Measurements from ENCODE around the gene KIAA0586. TPM values are rescaled to one million over a fixed set of nuclear protein-coding genes. Genes with fewer than 3 reads are reported as not detected.
"Not testable (repeated sequence)": the region's sequence is repeated elsewhere in the genome, so short reads cannot be mapped to it uniquely, and the experiment has no call there.

KIAA0586 gene
- total and polyA plus RNA-seq, 2 donors (not counting 3 experiments of a cell fraction or from before 2014, with no cell fraction given) = 7.4 to 25.9 TPM

DNA sequence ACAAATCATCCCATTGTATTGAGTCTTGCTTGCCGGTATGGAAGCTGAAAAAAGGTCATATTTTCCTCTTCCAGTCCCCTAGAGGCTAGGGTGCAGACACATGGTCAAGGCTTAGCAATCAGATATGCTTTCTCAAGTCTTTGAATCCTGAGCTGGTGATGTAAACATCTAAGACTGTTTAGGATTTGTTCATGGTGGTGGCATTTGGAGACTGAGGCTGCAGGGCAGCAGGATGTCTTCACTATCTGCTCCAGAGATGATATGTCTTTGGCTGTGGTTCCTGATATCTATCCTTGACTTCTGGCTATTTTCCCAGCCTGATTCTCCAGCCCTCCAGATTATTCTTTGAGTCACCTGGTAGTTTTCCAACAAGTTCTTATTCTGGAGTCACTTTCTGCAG, 159.8 kb downstream of the KIAA0586 start:
- H3K36me3 ChIP-seq (ENCODE audit: control insufficient read depth in 2 of 2, extremely low read depth in 1 of 2, insufficient read depth in 2 of 2, low read length in 2 of 2) = no peaks in the 10 kb centered on the region
- H3K27ac ChIP-seq (ENCODE audit: insufficient read depth, low read depth, low read length) = no peak overlapping the region
- intact Hi-C loops (cut with micrococcal nuclease) (no loop called here), dilution Hi-C loops (cut with MboI; ENCODE audit: extremely low pct_ligation_motif_present, low sequenced_read_pairs) (no loop called here)
- no peaks in the 10 kb centered on the region for H3K4me1 ChIP-seq (ENCODE audit: control insufficient read depth, extremely low read depth, insufficient read depth, low read length)
- H3K9ac ChIP-seq (replicated peaks; ENCODE audit: extremely low read depth, insufficient read depth, low read length) = no peak overlapping the region
- H3K79me2 ChIP-seq (ENCODE audit: control insufficient read depth, insufficient read depth, low read length) = no peaks in the 10 kb centered on the region
- POLR2A ChIA-PET = no interaction called here
- H2AFZ ChIP-seq (ENCODE audit: low read depth, low read length) = no peak overlapping the region
- H3K4me3 ChIP-seq (replicated peaks in 1 of 3; ENCODE audit: insufficient read depth in 1 of 3, low read depth in 1 of 3, low read length in 3 of 3) = no peak overlapping the region
- H3K27me3 ChIP-seq (ENCODE audit: control insufficient read depth in 2 of 2, insufficient read depth in 2 of 2, low read length in 2 of 2) = peaks cover 0 to 2% of the 10 kb centered on the region in 2 experiments
- no peaks in the 10 kb centered on the region for H4K20me1 ChIP-seq (replicated peaks; ENCODE audit: control insufficient read depth, extremely low read depth, insufficient read depth, low read length)
- no peak for FAIRE-seq
- TF ChIP-seq EZH2 (IDR thresholded peaks at IDR 0.05; ENCODE audit: borderline replicate concordance, low read depth, low read length, severe bottlenecking) = no peak
- H3K4me2 ChIP-seq (ENCODE audit: insufficient read depth, low read length) = no peak overlapping the region
- CTCF ChIA-PET = no interaction called here
- H3K9me3 ChIP-seq (replicated peaks; ENCODE audit: control insufficient read depth, insufficient read depth, low read length) = no peaks in the 10 kb centered on the region
- BruUV-seq (replicated peaks) = no TSS peak
- DNase-seq (ENCODE audit: low read depth, low spot score) = no peak
- no peaks in the 10 kb centered on the region for H3K9me1 ChIP-seq (replicated peaks; ENCODE audit: control insufficient read depth, extremely low read depth, insufficient read depth, low read length)

DNA sequence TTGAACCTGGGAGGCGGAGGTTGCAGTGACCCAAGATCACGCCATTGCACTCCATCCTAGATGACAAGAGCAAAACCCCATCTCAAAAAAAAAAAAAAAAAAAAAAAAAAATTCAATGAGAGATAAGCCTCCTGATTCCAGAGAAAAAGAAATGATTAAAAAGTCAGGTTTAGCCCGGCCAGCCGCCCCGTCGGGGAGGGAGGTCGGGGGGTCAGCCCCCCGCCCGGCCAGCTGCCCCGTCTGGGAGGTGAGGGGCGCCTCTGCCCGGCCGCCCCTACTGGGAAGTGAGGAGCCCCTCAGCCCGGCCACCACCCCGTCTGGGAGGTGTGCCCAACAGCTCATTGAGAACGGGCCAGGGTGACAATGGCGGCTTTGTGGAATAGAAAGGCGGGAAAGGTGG, 160.8 kb downstream of the KIAA0586 start:
- BruUV-seq (replicated peaks); H3K4me2 ChIP-seq (ENCODE audit: insufficient read depth, low read length); CTCF ChIA-PET; H3K9me3 ChIP-seq (replicated peaks; ENCODE audit: control insufficient read depth, insufficient read depth, low read length); H3K9ac ChIP-seq (replicated peaks; ENCODE audit: extremely low read depth, insufficient read depth, low read length); H3K79me2 ChIP-seq (ENCODE audit: control insufficient read depth, insufficient read depth, low read length); FAIRE-seq; H3K27ac ChIP-seq (ENCODE audit: insufficient read depth, low read depth, low read length); H3K27me3 ChIP-seq (ENCODE audit: control insufficient read depth in 2 of 2, insufficient read depth in 2 of 2, low read length in 2 of 2); H3K4me1 ChIP-seq (ENCODE audit: control insufficient read depth, extremely low read depth, insufficient read depth, low read length); H4K20me1 ChIP-seq (replicated peaks; ENCODE audit: control insufficient read depth, extremely low read depth, insufficient read depth, low read length); dilution Hi-C loops (cut with MboI; ENCODE audit: extremely low pct_ligation_motif_present, low sequenced_read_pairs); H2AFZ ChIP-seq (ENCODE audit: low read depth, low read length); POLR2A ChIA-PET; H3K9me1 ChIP-seq (replicated peaks; ENCODE audit: control insufficient read depth, extremely low read depth, insufficient read depth, low read length); H3K4me3 ChIP-seq (replicated peaks in 1 of 3; ENCODE audit: insufficient read depth in 1 of 3, low read depth in 1 of 3, low read length in 3 of 3); intact Hi-C loops (cut with micrococcal nuclease); H3K36me3 ChIP-seq (ENCODE audit: control insufficient read depth in 2 of 2, extremely low read depth in 1 of 2, insufficient read depth in 2 of 2, low read length in 2 of 2); DNase-seq (ENCODE audit: low read depth, low spot score): not testable (repeated sequence)

DNA sequence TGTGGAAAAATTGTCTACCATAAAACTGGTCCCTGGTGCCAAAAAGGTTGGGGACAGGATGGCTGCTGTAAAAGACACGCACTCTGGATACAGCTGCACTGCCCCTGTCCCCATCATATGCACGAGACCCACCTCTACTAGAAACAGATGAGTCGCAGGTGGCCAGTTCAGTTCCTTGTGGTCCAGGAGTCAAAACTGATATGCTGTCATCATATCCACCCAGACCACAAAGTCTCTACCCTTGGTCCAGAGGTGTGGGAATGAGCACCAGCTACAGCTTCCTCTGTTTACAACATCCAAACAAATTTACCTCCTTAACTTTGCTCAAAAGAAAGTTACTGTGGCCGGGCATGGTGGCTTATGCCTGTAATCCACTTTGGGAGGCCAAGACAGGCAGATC, 166.5 kb downstream of the KIAA0586 start:
- H3K9me1 ChIP-seq (replicated peaks; ENCODE audit: control insufficient read depth, extremely low read depth, insufficient read depth, low read length) = no peaks in the 10 kb centered on the region
- H3K9me3 ChIP-seq (replicated peaks; ENCODE audit: control insufficient read depth, insufficient read depth, low read length) = no peaks in the 10 kb centered on the region
- FAIRE-seq (no peak), DNase-seq (ENCODE audit: low read depth, low spot score) (no peak)
- intact Hi-C loops (cut with micrococcal nuclease) = no loop called here
- no peak overlapping the region for H3K9ac ChIP-seq (replicated peaks; ENCODE audit: extremely low read depth, insufficient read depth, low read length)
- dilution Hi-C loops (cut with MboI; ENCODE audit: extremely low pct_ligation_motif_present, low sequenced_read_pairs) = no loop called here
- H3K79me2 ChIP-seq (ENCODE audit: control insufficient read depth, insufficient read depth, low read length) = no peaks in the 10 kb centered on the region
- H3K27me3 ChIP-seq (ENCODE audit: control insufficient read depth in 2 of 2, insufficient read depth in 2 of 2, low read length in 2 of 2) = no peaks in the 10 kb centered on the region
- no TSS peak for BruUV-seq (replicated peaks)
- H3K4me3 ChIP-seq (replicated peaks in 1 of 3; ENCODE audit: insufficient read depth in 1 of 3, low read depth in 1 of 3, low read length in 3 of 3) = no peak overlapping the region
- H4K20me1 ChIP-seq (replicated peaks; ENCODE audit: control insufficient read depth, extremely low read depth, insufficient read depth, low read length) = no peaks in the 10 kb centered on the region
- ChIA-PET CTCF (no interaction called here), POLR2A (no interaction called here)
- H3K27ac ChIP-seq (ENCODE audit: insufficient read depth, low read depth, low read length) = no peak overlapping the region
- no peaks in the 10 kb centered on the region for H3K36me3 ChIP-seq (ENCODE audit: control insufficient read depth in 2 of 2, extremely low read depth in 1 of 2, insufficient read depth in 2 of 2, low read length in 2 of 2)
- TF ChIP-seq EZH2 (IDR thresholded peaks at IDR 0.05; ENCODE audit: borderline replicate concordance, low read depth, low read length, severe bottlenecking) (no peak), GATA2 (IDR thresholded peaks at IDR 0.05; ENCODE audit: insufficient read depth, insufficient read length, low read depth, low read length) (no peak), JUN (IDR thresholded peaks at IDR 0.05; ENCODE audit: borderline replicate concordance, insufficient read depth, insufficient read length, low read depth) (no peak), FOS (IDR thresholded peaks at IDR 0.05; ENCODE audit: borderline replicate concordance, insufficient read depth, low read length) (no peak), POLR2A (IDR thresholded peaks at IDR 0.05; ENCODE audit: low read depth, low read length) (no peak), MYC (IDR thresholded peaks at IDR 0.05; ENCODE audit: low read depth, low read length) (no peak), POLR2AphosphoS5 (IDR thresholded peaks at IDR 0.05; ENCODE audit: insufficient read depth, low read depth, low read length) (no peak)
- TF ChIP-seq, protein P1, sequence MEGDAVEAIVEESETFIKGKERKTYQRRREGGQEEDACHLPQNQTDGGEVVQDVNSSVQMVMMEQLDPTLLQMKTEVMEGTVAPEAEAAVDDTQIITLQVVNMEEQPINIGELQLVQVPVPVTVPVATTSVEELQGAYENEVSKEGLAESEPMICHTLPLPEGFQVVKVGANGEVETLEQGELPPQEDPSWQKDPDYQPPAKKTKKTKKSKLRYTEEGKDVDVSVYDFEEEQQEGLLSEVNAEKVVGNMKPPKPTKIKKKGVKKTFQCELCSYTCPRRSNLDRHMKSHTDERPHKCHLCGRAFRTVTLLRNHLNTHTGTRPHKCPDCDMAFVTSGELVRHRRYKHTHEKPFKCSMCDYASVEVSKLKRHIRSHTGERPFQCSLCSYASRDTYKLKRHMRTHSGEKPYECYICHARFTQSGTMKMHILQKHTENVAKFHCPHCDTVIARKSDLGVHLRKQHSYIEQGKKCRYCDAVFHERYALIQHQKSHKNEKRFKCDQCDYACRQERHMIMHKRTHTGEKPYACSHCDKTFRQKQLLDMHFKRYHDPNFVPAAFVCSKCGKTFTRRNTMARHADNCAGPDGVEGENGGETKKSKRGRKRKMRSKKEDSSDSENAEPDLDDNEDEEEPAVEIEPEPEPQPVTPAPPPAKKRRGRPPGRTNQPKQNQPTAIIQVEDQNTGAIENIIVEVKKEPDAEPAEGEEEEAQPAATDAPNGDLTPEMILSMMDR (IDR thresholded peaks at IDR 0.05; ENCODE audit: extremely low read depth in 1 of 2, insufficient read depth in 1 of 2, low read depth in 1 of 2, low read length in 2 of 2) = no peak
- TF ChIP-seq, protein P2, sequence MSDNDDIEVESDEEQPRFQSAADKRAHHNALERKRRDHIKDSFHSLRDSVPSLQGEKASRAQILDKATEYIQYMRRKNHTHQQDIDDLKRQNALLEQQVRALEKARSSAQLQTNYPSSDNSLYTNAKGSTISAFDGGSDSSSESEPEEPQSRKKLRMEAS (IDR thresholded peaks at IDR 0.05; ENCODE audit: insufficient read depth, insufficient read length) = no peak
- H3K4me1 ChIP-seq (ENCODE audit: control insufficient read depth, extremely low read depth, insufficient read depth, low read length) = no peaks in the 10 kb centered on the region
- no peak overlapping the region for H2AFZ ChIP-seq (ENCODE audit: low read depth, low read length)
- no peak overlapping the region for H3K4me2 ChIP-seq (ENCODE audit: insufficient read depth, low read length)
